Measurements from ENCODE around the gene AKAP13.

DNA sequence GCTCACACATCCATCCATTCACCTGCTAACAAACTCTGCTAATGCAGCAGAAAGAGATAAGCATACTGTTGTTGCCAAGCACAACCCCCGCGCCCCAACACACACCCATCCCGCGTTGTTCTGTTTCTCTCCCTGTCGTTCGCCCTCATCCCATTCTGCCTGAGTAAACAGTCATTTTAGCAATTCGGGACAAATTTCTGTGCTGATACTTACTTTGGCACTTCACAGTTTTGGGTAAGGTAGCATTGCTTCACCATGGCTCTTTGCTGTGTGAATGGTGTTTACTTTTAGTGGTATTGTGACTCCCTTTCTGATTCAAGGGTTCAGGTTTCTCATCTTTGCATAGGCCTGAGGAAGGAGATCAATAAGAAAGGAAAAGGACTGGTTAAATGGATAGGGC is 149.7 kb downstream of the AKAP13 start:
- TF ChIP-seq, protein P1, sequence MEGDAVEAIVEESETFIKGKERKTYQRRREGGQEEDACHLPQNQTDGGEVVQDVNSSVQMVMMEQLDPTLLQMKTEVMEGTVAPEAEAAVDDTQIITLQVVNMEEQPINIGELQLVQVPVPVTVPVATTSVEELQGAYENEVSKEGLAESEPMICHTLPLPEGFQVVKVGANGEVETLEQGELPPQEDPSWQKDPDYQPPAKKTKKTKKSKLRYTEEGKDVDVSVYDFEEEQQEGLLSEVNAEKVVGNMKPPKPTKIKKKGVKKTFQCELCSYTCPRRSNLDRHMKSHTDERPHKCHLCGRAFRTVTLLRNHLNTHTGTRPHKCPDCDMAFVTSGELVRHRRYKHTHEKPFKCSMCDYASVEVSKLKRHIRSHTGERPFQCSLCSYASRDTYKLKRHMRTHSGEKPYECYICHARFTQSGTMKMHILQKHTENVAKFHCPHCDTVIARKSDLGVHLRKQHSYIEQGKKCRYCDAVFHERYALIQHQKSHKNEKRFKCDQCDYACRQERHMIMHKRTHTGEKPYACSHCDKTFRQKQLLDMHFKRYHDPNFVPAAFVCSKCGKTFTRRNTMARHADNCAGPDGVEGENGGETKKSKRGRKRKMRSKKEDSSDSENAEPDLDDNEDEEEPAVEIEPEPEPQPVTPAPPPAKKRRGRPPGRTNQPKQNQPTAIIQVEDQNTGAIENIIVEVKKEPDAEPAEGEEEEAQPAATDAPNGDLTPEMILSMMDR (IDR thresholded peaks at IDR 0.05), result no peak
- no peak for TF ChIP-seq POLR2A (IDR thresholded peaks at IDR 0.05)

Data from esophagus squamous epithelium (tissue), 4 donors.